ENCODE results near the gene TNFAIP8L3.

The TNFAIP8L3 gene

DNA sequence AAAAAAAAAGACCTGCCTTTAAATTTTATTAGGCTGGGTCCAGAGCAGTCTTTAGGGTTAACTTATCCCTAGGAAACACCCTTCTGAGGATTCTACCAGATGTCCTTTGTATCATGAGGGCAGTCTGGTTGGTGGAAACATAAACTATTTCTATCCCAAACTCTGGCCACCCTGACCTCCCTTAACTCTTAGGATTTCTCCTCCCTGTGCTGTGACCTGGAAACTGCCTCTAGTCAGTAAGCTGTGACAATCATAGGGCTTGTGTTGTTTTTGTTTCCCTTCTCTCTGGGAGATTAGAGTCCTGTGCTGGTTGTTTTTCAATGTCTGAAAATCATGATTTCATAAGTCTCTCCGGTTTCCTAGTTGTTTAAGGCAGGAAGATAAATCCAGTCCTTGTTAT lies 78.1 kb downstream of the TNFAIP8L3 start:
- no peaks in the 10 kb centered on the region for H3K4me1 ChIP-seq (ENCODE audit: insufficient read depth, low read length)

DNA sequence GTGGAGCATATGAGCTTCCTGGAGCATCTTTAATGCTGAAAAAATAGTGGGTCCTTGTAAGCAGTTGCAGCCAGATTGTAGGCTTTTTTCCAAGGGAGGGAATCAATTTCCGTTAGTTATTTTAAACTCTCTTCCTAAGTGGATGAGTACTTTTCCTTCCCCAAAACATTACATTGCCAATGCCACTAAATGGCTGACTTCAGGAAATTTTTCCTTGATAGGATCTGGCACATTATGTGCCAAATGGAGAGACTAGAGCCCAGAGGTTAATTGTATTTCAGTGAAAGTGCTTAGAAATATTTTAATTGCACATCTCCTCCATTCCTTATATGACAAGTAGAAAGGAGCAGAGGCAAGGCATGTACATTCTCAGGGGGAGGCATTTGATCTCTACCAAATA lies 83.5 kb downstream of the TNFAIP8L3 start:
- H3K9ac ChIP-seq (ENCODE audit: low read depth, low read length) = no peak overlapping the region
- no peak overlapping the region for H3K4me3 ChIP-seq (ENCODE audit: low read length)
- no peak overlapping the region for H3K27ac ChIP-seq (ENCODE audit: low read length)
- H3K4me1 ChIP-seq (ENCODE audit: insufficient read depth, low read length) = no peaks in the 10 kb centered on the region
- no peaks in the 10 kb centered on the region for H3K9me3 ChIP-seq (ENCODE audit: insufficient read depth, low read depth, low read length)
- H3K27me3 ChIP-seq (ENCODE audit: insufficient read depth, low read length) = no peaks in the 10 kb centered on the region
- no peaks in the 10 kb centered on the region for H3K36me3 ChIP-seq (ENCODE audit: insufficient read depth, low read depth, low read length)

More for the DNA sequence above, 78.1 kb downstream of the TNFAIP8L3 start:
- peaks cover 4% of the 10 kb centered on the region; the same call in 1 of the 2 replicates for H3K9me3 ChIP-seq (ENCODE audit: insufficient read depth, low read depth, low read length)
- no peak overlapping the region for H3K4me3 ChIP-seq (ENCODE audit: low read length)
- no peaks in the 10 kb centered on the region for H3K27me3 ChIP-seq (ENCODE audit: insufficient read depth, low read length)
- H3K9ac ChIP-seq (ENCODE audit: low read depth, low read length) = no peak overlapping the region
- no peaks in the 10 kb centered on the region for H3K36me3 ChIP-seq (ENCODE audit: insufficient read depth, low read depth, low read length)
- H3K27ac ChIP-seq (ENCODE audit: low read length) = no peak overlapping the region

GRCh38 chr15:51007131-51007666 lies 87.5 kb downstream of the TNFAIP8L3 start:
- H3K4me3 ChIP-seq (ENCODE audit: low read length) = no peak overlapping the region
- H3K27me3 ChIP-seq (ENCODE audit: insufficient read depth, low read length) = no peaks in the 10 kb centered on the region
- H3K4me1 ChIP-seq (ENCODE audit: insufficient read depth, low read length) = no peaks in the 10 kb centered on the region; the same call in 1 of the 2 replicates
- no peak overlapping the region for H3K27ac ChIP-seq (ENCODE audit: low read length)
- H3K9me3 ChIP-seq (ENCODE audit: insufficient read depth, low read depth, low read length) = no peaks in the 10 kb centered on the region
- no peak overlapping the region for H3K9ac ChIP-seq (ENCODE audit: low read depth, low read length)
- H3K36me3 ChIP-seq (ENCODE audit: insufficient read depth, low read depth, low read length) = peaks cover 4% of the 10 kb centered on the region; the same call in 1 of the 2 replicates
